ENCODE results near the gene ATP11C.

DNA sequence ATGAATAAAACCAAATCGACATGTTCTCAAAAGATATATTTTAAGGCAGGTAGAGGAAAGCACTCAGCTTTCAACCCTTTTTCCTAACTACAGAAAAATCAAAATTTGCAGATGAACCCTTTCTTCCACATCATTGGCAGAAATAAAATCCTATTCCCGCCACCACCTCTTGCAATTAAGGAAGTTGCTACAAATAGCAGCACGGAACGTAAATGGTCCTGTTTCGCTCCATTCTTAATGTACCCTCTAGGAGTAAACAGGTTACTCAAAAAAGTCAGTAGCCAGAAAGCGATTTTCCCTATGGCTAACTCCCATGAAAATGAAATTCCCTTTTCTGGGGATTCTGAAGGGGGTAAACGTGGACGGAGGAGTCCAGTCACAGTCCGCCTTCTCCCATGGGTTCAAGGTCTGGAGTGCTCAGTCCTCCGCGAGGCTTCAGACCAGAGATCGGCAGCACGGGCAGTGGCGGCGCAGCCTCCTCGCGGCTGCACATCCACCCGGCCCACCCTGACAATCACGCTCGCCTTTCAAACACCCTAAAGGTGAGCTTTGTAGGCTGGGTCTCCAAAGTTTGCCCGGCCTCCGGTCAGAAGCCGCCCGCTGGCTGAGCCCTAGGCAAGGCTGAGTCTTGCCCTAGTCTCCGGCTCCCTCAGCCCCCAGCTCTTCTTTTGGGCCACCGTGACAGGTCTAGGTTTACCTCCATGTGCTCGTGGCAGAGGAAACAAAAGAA, 1.8 kb downstream of the ATP11C start:
- TF ChIP-seq NFIC (IDR thresholded peaks at IDR 0.05) = no peak
- no peak for TF ChIP-seq RAD21 (CRISPR knock-in tag; conservative IDR thresholded peaks at IDR 0.05 in 1 of 2, IDR thresholded peaks at IDR 0.05 in 1 of 2)
- TF ChIP-seq BCOR (IDR thresholded peaks at IDR 0.05) = no peak
- TF ChIP-seq REST (IDR thresholded peaks at IDR 0.05; ENCODE audit: borderline replicate concordance) = no peak
- no peak for TF ChIP-seq REST (CRISPR knock-in tag; IDR thresholded peaks at IDR 0.05; ENCODE audit: low read depth)
- TF ChIP-seq ZNF24 (IDR thresholded peaks at IDR 0.05) = no peak
- no peak for TF ChIP-seq TEAD2 (tag; IDR thresholded peaks at IDR 0.05)
- TF ChIP-seq, protein P1, sequence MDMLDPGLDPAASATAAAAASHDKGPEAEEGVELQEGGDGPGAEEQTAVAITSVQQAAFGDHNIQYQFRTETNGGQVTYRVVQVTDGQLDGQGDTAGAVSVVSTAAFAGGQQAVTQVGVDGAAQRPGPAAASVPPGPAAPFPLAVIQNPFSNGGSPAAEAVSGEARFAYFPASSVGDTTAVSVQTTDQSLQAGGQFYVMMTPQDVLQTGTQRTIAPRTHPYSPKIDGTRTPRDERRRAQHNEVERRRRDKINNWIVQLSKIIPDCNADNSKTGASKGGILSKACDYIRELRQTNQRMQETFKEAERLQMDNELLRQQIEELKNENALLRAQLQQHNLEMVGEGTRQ (CRISPR knock-in tag; IDR thresholded peaks at IDR 0.05) = no peak
- no peak for TF ChIP-seq BRF2 (IDR thresholded peaks at IDR 0.05; ENCODE audit: borderline replicate concordance, insufficient read depth, insufficient read length)
- no peak for TF ChIP-seq POLR2AphosphoS5 (IDR thresholded peaks at IDR 0.05; ENCODE audit: control insufficient read depth, insufficient read depth, low read depth, low read length)
- no peak for TF ChIP-seq ZNF263 (CRISPR knock-in tag; IDR thresholded peaks at IDR 0.05; ENCODE audit: borderline replicate concordance)
- no peak for TF ChIP-seq EZH2 (IDR thresholded peaks at IDR 0.05; ENCODE audit: borderline replicate concordance, low read depth, low read length)
- TF ChIP-seq TBP (optimal IDR thresholded peaks at IDR 0.05; ENCODE audit: low read depth, low read length) = no peak
- no peak for TF ChIP-seq PML (IDR thresholded peaks at IDR 0.05; ENCODE audit: low read length)
- no peak for TF ChIP-seq ELF4 (CRISPR knock-in tag; IDR thresholded peaks at IDR 0.05)

All from K562 (cell line).